Measurements from ENCODE around the gene ECI2.

ECI2 gene, protein sequence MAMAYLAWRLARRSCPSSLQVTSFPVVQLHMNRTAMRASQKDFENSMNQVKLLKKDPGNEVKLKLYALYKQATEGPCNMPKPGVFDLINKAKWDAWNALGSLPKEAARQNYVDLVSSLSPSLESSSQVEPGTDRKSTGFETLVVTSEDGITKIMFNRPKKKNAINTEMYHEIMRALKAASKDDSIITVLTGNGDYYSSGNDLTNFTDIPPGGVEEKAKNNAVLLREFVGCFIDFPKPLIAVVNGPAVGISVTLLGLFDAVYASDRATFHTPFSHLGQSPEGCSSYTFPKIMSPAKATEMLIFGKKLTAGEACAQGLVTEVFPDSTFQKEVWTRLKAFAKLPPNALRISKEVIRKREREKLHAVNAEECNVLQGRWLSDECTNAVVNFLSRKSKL

DNA sequence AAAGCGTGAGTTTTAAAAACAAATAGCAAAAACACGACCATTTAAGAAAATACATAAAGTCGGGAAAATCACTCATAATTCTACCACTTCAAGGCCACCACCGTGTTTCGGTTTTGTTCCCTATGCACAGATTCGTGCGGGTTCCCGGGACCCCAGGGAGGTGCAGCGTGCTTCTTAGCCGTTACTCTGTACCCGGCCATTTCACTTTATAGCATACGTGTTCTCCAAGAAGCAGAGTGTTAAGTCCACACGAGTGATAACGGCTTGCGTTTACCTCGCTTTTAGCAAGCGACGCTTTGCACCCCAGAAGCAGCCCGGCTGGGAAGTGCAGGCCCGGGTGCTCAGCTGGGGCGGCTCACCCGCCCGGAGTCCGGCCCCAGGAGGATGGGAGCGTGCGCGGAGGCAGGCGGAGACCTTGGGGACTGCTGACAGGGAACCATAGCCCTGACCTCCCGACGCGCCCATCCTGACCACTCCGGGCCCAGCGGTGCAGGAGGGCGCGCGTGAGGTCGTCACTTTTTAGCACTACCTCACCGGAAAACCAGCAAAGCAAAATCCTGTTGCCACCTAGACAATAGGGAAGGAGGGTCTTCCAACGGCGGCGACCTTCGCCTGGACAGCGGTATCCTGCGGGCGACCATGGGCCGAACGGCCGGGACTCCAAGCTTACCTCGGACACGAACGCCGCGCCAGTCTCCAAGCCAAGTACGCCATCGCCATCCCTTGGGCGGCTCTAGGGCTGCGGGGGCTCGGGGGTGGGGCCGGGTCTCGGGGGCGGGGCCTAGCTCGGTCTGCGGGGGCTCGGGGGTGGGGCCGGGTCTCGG is at the start of gene ECI2:
Gene ECI2, minus strand, starts transcription at position 735 of the 824 bp plus-strand sequence. Its CDS starts 15 bp downstream, at position 720.
- peak within 1 kb of the TSS; percentile 80 for H3K27ac ChIP-seq (ENCODE audit: low read depth, low read length)
- H3K9ac ChIP-seq (ENCODE audit: low read depth, low read length) = peak within 1 kb of the TSS; percentile 68
- H3K4me1 ChIP-seq (ENCODE audit: control insufficient read depth, insufficient read depth, low read length) = peaks cover 18% of the 10 kb centered on the region
- H3K27me3 ChIP-seq (ENCODE audit: control insufficient read depth, insufficient read depth, low read length) = no peaks in the 10 kb centered on the region
- H3K4me3 ChIP-seq (ENCODE audit: low read depth, low read length) = peak within 1 kb of the TSS; percentile 77
- H3K36me3 ChIP-seq (ENCODE audit: control insufficient read depth, insufficient read depth, low read length) = peaks cover 21% of the 10 kb centered on the region
- no peaks in the 10 kb centered on the region; the same call in 1 of the 2 replicates for H3K9me3 ChIP-seq (ENCODE audit: control insufficient read depth, insufficient read depth, low read length)

DNA sequence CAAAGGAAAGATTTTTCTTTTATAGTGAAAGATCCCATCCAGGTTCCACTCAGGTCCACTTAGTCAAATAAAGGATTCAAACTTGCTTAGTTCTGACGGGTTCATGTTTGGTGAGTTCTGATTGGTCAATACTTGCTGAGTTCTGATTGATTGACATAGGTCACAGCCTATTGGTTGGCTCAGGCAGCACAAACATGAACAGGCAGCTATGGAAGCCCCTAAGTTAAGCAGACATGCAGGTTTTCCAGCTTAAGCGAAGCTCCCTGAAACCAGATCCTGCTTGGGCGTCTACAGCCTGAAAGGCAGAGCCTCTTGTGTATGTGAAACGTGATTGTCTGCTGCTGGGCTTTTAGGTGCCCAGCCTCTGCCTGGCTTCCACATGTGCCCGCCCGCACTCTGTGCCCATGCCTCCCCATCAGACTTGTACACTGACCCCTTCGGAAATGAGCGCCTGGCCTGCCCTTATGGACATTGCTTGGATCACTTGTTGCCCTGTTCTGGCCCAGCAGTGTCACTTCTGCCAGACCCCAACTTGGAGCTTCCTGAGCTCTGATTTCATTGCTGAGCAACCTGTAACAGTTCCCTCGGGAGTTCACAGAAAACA is 45.4 kb upstream of the ECI2 start:
- H3K36me3 ChIP-seq (ENCODE audit: control insufficient read depth, insufficient read depth, low read length) = no peaks in the 10 kb centered on the region
- H3K27ac ChIP-seq (ENCODE audit: low read depth, low read length) = no peak overlapping the region
- no peaks in the 10 kb centered on the region for H3K9me3 ChIP-seq (ENCODE audit: control insufficient read depth, insufficient read depth, low read length)
- no peaks in the 10 kb centered on the region for H3K27me3 ChIP-seq (ENCODE audit: control insufficient read depth, insufficient read depth, low read length)
- no peak overlapping the region for H3K9ac ChIP-seq (ENCODE audit: low read depth, low read length)
- H3K4me1 ChIP-seq (ENCODE audit: control insufficient read depth, insufficient read depth, low read length) = no peaks in the 10 kb centered on the region
- H3K4me3 ChIP-seq (ENCODE audit: low read depth, low read length) = no peak overlapping the region

DNA sequence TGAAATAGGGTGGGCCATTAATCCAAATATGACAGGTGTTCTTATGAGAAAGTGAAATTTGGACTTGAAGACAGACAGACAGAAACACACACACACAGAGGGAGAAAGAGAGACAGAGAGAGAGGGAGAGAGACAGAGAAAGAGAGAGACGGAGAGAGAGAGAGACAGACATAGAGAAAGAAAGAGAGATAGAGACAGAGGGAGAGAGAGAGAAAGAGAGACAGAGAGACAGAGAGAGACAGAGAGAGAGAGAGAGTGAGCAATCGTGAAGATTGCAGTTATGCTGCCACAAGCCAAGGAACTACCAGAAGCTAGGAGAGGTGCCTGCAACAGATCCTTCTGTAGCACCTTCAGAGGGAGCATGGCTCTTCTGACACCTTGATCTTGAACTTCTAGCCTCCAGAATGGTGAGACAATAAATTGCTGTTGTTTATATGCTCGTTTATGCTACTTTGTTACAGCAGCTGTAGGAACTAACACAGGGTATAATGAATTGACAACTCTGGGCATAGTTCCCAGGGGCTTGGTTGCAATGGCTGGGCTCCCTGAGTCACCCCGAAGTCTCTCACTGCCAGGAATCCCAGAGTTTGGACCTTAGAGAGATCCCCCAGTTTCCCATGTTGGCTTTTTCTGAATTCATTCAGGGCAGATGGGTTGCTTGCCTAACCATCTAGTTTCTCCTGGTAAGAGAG is 44.7 kb upstream of the ECI2 start:
- Histone ChIP-seq H3K4me1 (ENCODE audit: control insufficient read depth, insufficient read depth, low read length) (no peaks in the 10 kb centered on the region), H3K27me3 (ENCODE audit: control insufficient read depth, insufficient read depth, low read length) (no peaks in the 10 kb centered on the region), H3K27ac (ENCODE audit: low read depth, low read length) (no peak overlapping the region), H3K36me3 (ENCODE audit: control insufficient read depth, insufficient read depth, low read length) (no peaks in the 10 kb centered on the region), H3K9ac (ENCODE audit: low read depth, low read length) (no peak overlapping the region), H3K4me3 (ENCODE audit: low read depth, low read length) (no peak overlapping the region), H3K9me3 (ENCODE audit: control insufficient read depth, insufficient read depth, low read length) (no peaks in the 10 kb centered on the region)

DNA sequence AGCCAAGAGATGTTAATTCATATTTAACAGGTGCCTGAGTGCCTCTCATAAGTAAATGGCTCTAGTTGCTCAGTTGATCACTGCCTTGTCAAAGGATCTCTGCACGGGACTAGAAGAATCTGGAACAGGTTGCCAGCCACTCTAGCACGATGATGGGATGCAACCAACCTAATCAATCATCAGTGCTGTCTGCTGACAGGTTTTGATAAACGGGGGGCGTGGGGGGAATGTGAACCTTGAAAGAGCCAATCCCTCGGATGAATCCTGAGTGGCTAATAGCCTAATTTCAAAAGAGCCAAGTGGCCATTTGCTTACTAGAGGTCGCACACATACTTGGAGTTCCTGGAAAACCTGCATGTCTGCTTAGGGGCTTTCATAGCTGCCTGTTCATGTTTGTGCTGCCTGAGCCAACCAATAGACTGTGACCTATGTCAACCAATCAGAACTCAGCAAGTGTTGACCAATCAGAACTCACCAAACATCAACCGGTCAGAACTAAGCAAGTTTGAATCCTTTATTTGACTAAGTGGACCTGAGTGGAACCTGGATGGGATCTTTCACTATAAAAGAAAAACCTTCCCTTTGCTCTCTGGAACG is 43.5 kb upstream of the ECI2 start:
- H3K9me3 ChIP-seq (ENCODE audit: control insufficient read depth, insufficient read depth, low read length) = no peaks in the 10 kb centered on the region
- no peaks in the 10 kb centered on the region for H3K36me3 ChIP-seq (ENCODE audit: control insufficient read depth, insufficient read depth, low read length)

DNA sequence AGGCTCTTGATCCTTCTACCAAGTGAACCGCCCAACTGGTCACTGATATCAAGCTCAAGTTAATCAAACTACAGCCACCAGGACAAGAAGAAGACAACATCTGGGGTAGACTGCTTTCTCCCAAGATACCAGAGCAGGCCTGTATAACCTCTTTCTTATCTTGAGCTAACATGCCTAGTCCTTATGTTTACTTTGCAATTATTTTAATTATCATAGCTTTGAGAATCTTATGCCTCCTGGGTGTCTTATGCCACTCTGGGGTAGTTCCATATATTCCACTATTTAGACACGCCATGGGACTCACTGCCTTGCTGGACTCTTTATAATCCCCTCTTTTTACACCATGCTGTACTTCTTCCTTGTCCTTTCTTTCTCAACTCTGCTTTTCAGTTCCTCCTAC is 41.5 kb upstream of the ECI2 start:
- Histone ChIP-seq H3K36me3 (ENCODE audit: control insufficient read depth, insufficient read depth, low read length) (no peaks in the 10 kb centered on the region), H3K27me3 (ENCODE audit: control insufficient read depth, insufficient read depth, low read length) (no peaks in the 10 kb centered on the region), H3K4me3 (ENCODE audit: low read depth, low read length) (no peak overlapping the region), H3K9ac (ENCODE audit: low read depth, low read length) (no peak overlapping the region), H3K4me1 (ENCODE audit: control insufficient read depth, insufficient read depth, low read length) (peaks cover 10% of the 10 kb centered on the region), H3K27ac (ENCODE audit: low read depth, low read length) (no peak overlapping the region), H3K9me3 (ENCODE audit: control insufficient read depth, insufficient read depth, low read length) (no peaks in the 10 kb centered on the region)

More for the DNA sequence above, 43.5 kb upstream of the ECI2 start:
- Histone ChIP-seq H3K4me1 (ENCODE audit: control insufficient read depth, insufficient read depth, low read length) (no peaks in the 10 kb centered on the region), H3K27me3 (ENCODE audit: control insufficient read depth, insufficient read depth, low read length) (no peaks in the 10 kb centered on the region), H3K4me3 (ENCODE audit: low read depth, low read length) (no peak overlapping the region), H3K27ac (ENCODE audit: low read depth, low read length) (no peak overlapping the region), H3K9ac (ENCODE audit: low read depth, low read length) (no peak overlapping the region)

DNA sequence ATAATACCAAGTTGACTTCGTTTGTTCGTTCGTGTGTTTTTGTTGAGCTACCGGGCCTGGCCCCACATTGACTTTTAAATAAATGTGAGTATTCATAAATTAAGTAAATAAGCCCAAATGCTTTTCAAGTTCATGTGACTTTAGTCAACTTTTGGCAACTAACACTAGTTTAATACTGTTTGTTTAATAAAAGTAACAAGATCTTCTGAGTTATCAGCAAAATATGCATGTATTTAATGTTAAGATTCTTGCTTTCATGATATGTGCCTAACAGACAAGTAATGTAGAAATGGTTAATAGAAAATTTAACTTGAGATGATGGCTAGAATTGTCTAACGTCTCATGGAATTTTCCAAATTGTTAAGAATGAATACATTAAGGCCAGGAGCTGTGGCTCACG is 38.7 kb upstream of the ECI2 start:
- Histone ChIP-seq H3K27me3 (ENCODE audit: control insufficient read depth, insufficient read depth, low read length) (no peaks in the 10 kb centered on the region; the same call in 1 of the 2 replicates), H3K4me3 (ENCODE audit: low read depth, low read length) (no peak overlapping the region)

DNA sequence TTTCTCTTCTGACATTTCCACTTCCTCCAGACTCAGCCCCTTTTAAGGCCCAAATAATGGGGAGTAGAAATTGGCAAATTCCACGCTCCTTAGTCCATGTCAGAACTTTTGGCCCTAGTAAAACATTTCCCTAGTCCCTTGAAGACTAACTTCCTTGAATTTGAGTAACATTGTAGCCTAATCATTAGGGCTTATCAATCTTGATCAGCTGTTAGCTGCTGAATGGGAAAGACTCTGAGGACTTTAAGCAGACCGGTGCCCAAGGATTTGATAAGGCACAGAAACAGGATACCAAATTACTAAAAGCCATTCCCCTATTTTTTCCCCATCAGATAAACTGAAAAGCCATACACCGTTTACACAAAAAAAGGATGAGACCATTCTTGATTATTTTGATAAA is 37.0 kb upstream of the ECI2 start:
- Histone ChIP-seq H3K9me3 (ENCODE audit: control insufficient read depth, insufficient read depth, low read length) (peaks cover 7% of the 10 kb centered on the region; the same call in 1 of the 2 replicates), H3K27me3 (ENCODE audit: control insufficient read depth, insufficient read depth, low read length) (no peaks in the 10 kb centered on the region; the same call in 1 of the 2 replicates), H3K27ac (ENCODE audit: low read depth, low read length) (peak overlapping the region; percentile 26), H3K4me1 (ENCODE audit: control insufficient read depth, insufficient read depth, low read length) (peaks cover 29% of the 10 kb centered on the region), H3K36me3 (ENCODE audit: control insufficient read depth, insufficient read depth, low read length) (no peaks in the 10 kb centered on the region), H3K9ac (ENCODE audit: low read depth, low read length) (no peak overlapping the region; the same call in 1 of the 2 replicates), H3K4me3 (ENCODE audit: low read depth, low read length) (no peak overlapping the region)

More for the DNA sequence above, 38.7 kb upstream of the ECI2 start:
- Histone ChIP-seq H3K36me3 (ENCODE audit: control insufficient read depth, insufficient read depth, low read length) (no peaks in the 10 kb centered on the region), H3K9ac (ENCODE audit: low read depth, low read length) (no peak overlapping the region), H3K27ac (ENCODE audit: low read depth, low read length) (no peak overlapping the region), H3K9me3 (ENCODE audit: control insufficient read depth, insufficient read depth, low read length) (no peaks in the 10 kb centered on the region), H3K4me1 (ENCODE audit: control insufficient read depth, insufficient read depth, low read length) (peaks cover 21% of the 10 kb centered on the region)

DNA sequence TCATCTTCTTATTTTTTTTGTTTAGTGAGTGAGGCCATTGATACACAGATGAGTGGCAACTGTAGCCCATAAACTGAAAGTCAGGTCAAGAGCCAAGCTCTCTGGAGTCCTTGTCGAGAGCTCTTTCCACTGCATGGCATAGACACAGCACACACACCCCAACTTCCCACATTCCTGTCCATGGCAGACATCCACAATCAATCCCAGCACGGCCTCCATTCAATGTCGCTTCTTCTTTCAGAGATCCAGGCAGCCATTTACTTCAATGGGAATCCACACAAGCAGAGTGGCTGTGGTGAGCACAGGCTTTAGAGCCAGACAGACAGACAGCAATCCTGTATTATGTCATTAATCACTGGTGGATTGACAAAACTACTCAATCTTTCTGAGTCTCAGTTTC is 34.9 kb upstream of the ECI2 start:
- Histone ChIP-seq H3K9ac (ENCODE audit: low read depth, low read length) (no peak overlapping the region), H3K27ac (ENCODE audit: low read depth, low read length) (no peak overlapping the region), H3K36me3 (ENCODE audit: control insufficient read depth, insufficient read depth, low read length) (no peaks in the 10 kb centered on the region), H3K27me3 (ENCODE audit: control insufficient read depth, insufficient read depth, low read length) (no peaks in the 10 kb centered on the region; the same call in 1 of the 2 replicates), H3K4me3 (ENCODE audit: low read depth, low read length) (no peak overlapping the region), H3K4me1 (ENCODE audit: control insufficient read depth, insufficient read depth, low read length) (peaks cover 29% of the 10 kb centered on the region), H3K9me3 (ENCODE audit: control insufficient read depth, insufficient read depth, low read length) (peaks cover 12% of the 10 kb centered on the region; the same call in 1 of the 2 replicates)

DNA sequence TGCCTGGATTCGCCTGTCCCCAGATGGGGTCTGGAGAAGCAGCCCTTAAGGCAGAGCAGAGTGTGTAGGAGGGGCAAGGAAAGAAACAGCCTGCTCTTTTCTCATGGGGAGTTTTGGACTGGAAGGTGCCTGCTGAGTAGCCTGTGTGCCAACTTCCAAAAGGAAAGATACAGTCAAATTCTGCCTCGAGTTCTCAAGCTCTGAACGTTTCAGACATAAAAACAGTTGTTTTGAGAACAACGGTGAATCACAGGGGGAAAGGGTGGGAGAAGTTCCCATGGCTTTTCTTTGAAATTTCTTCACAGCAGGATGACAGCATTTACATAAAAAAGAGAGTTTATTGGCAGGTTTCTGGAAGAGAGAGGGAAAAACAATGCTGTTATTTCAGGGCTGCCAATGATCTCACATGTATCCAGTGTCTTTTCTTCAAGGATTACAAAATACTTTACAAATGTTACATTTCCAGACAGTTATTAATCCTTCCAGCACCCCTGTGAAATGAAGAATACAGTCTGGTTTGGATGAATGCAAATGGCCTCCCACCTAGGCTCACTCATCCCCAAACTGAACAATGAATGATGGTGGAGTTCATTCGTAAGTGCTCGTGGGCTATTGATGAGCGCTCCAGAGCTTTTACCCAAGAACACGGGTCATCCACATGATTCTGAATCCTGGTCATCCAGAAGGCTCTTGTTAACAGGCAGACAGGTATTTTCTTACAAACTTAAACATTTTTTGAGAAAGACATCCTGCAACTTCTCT is 33.8 kb upstream of the ECI2 start:
- 0 out of 2 replicates have a peak overlapping the region, but pooled peaks have one; percentile 30 for H3K4me3 ChIP-seq (ENCODE audit: low read depth, low read length)
- H3K9me3 ChIP-seq (ENCODE audit: control insufficient read depth, insufficient read depth, low read length) = peaks cover 12% of the 10 kb centered on the region; the same call in 1 of the 2 replicates
- H3K27ac ChIP-seq (ENCODE audit: low read depth, low read length) = peak overlapping the region; percentile 100
- peaks cover 29% of the 10 kb centered on the region for H3K4me1 ChIP-seq (ENCODE audit: control insufficient read depth, insufficient read depth, low read length)
- no peaks in the 10 kb centered on the region; the same call in 1 of the 2 replicates for H3K27me3 ChIP-seq (ENCODE audit: control insufficient read depth, insufficient read depth, low read length)
- no peaks in the 10 kb centered on the region for H3K36me3 ChIP-seq (ENCODE audit: control insufficient read depth, insufficient read depth, low read length)
- H3K9ac ChIP-seq (ENCODE audit: low read depth, low read length) = no peak overlapping the region

Data from HUES48 (cell line).